Lower leg skin (tissue), 3 donors: ENCODE data around the gene PLEKHA6.

Experiments
- POLR2A ChIP-seq, 2 donors: fragments of 450-650 bp; IDR thresholded peaks; one replicate each; pipeline ENCODE4 v1.6.1; 2016 to 2017; ENCODE audit warnings: antibody characterized with exemption in 2 of 2, mild to moderate bottlenecking in 1 of 2, moderate library complexity in 1 of 2
- TF ChIP-seq, protein P1 (sequence below), 3 donors: fragments of 450-650 bp; IDR thresholded peaks; one replicate each; pipeline ENCODE4 v1.5.1; 2016; ENCODE audit warnings: antibody characterized with exemption in 3 of 3, mild to moderate bottlenecking in 3 of 3, moderate library complexity in 2 of 3

DNA sequence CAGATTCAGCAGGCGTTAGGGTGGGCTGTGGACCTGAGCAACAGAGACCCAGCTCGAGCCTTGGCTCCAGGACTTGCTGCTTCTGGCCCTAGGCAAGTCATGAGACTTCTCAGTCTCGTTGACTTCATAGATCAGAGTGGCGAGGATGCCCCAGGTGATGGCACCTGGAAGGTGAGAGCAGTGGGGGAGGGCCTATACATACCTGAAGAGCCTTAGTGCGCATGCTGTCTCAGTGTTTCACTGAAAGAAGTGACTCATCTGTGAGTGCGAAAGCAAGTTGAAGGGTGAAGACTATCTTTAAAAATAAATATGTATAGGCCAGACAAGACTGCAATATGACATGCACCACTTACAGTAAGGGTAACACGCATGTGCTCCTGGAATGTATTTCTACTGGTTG, 10.1 kb downstream of the PLEKHA6 start:
- no peak for TF ChIP-seq POLR2A (IDR thresholded peaks at IDR 0.05)
- TF ChIP-seq, protein P1, sequence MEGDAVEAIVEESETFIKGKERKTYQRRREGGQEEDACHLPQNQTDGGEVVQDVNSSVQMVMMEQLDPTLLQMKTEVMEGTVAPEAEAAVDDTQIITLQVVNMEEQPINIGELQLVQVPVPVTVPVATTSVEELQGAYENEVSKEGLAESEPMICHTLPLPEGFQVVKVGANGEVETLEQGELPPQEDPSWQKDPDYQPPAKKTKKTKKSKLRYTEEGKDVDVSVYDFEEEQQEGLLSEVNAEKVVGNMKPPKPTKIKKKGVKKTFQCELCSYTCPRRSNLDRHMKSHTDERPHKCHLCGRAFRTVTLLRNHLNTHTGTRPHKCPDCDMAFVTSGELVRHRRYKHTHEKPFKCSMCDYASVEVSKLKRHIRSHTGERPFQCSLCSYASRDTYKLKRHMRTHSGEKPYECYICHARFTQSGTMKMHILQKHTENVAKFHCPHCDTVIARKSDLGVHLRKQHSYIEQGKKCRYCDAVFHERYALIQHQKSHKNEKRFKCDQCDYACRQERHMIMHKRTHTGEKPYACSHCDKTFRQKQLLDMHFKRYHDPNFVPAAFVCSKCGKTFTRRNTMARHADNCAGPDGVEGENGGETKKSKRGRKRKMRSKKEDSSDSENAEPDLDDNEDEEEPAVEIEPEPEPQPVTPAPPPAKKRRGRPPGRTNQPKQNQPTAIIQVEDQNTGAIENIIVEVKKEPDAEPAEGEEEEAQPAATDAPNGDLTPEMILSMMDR (IDR thresholded peaks at IDR 0.05) = no peak
